Pancreas (tissue), 10 donors: ENCODE data around the gene ARHGAP8. TPM values are rescaled to one million over a fixed set of nuclear protein-coding genes. Genes with fewer than 3 reads are reported as not detected.

ENCODE experiments used
- ATAC-seq, 4 donors: fragments of 200-7000 bp; cut with Tn5 transposase; one replicate each; pipeline versions ENCODE4 v1.8.0 to v1.9.1; 2020; ENCODE audit warnings: mild to moderate bottlenecking in 4 of 4, moderate library complexity in 4 of 4
- DNase-seq, 6 donors: peaks; one replicate each; pipeline ENCODE4 v3.0.0-alpha.2; 2020
- FAIRE-seq: peaks from 2 replicates; lab custom pipeline; 2012; peaks lifted over from hg19 to GRCh38; lab: Jason Lieb, UNC
- H3K27ac ChIP-seq, 4 donors: fragments of 200-600 bp; sonication (generic); 1 replicate in 3 of 4; 2 replicates in 1 of 4; pipeline versions ENCODE4 v1.5.0 to v1.8.0; 2020
- H3K27me3 ChIP-seq, 4 donors: fragments of 200-600 bp; one replicate each; pipeline ENCODE4 v1.8.0; 2021
- H3K36me3 ChIP-seq, 3 donors: fragments of 200-600 bp; sonication (generic) in 1 of 3; one replicate each; pipeline versions ENCODE4 v1.5.0 to v1.8.0; 2020 to 2021
- H3K4me1 ChIP-seq, 3 donors: fragments of 200-600 bp; one replicate each; pipeline ENCODE4 v1.8.0; 2021
- H3K4me3 ChIP-seq, 4 donors: fragments of 200-600 bp; sonication (generic) in 2 of 4; one replicate each; pipeline versions ENCODE4 v1.5.0 to v1.8.0; 2020 to 2021
- H3K9me3 ChIP-seq, 4 donors: fragments of 200-600 bp; one replicate each; pipeline ENCODE4 v1.8.0; 2021
- CTCF ChIP-seq, 4 donors: fragments of 200-600 bp; sonication (generic) in 3 of 4; IDR thresholded peaks; one replicate each; pipeline versions ENCODE4 v1.5.0 to v1.8.0; 2021; ENCODE audit warnings: antibody characterized with exemption in 4 of 4
- WGBS, 2 donors: extraction: QIAGEN DNeasy Blood & Tissue Kit; methylation state at CpG; one replicate each; pipeline ENCODE4 v1.1.7; 2013; 5-methylcytosine and 5-hydroxymethylcytosine counted together
- intact Hi-C, 3 donors: fragments of 100-400 bp; cut with DNase I; formaldehyde crosslinking; loops; one replicate each; pipeline versions ENCODE4 v1.11.1 to v1.14.2; 2022
- polyA plus RNA-seq, 2 donors: library from polyadenylated mRNA; stranded (reverse); fragments of 200-250 nt; gene quantifications; one replicate each; pipeline ENCODE4 v1.2.3, GENCODE V29; 2013
- total RNA-seq, 6 donors: library from RNA; stranded (reverse); fragmentation: NEBNext Ultra II Directional in 4 of 6; extraction: Animal tissue kit (Norgen Biotek cat#: 25700) in 4 of 6; gene quantifications; one replicate each; pipeline versions ENCODE4 v1.2.1 to v1.2.4, GENCODE V29; 2021 to 2023
- donor health status: healthy with polysubstance abuse.
- donor health status: DM: no; HTN: no; CAD: no; lungs with moderate emphysema.
- donor health status: DM: no; HTN: no; CAD: no.
- donor health status: control.
- donor health status: control.
- donor health status: Bipolar disorder and iron deficiency.
- donor health status: DM: yes; HTN: yes; CAD: no.
- donor health status: DM: no; HTN: no; CAD: no.
- donor health status: DM: no; HTN: no; CAD: no.
- donor health status: DM: yes; HTN: yes; CAD: no.

ARHGAP8 gene
- total and polyA plus RNA-seq, 8 donors: 8.6 to 59.2 (median 15.1) TPM

- WGBS, 2 donors: 78 to 79% methylated on average over 7 of the region's 7 CpGs
- no peaks in the 10 kb centered on the region for H3K36me3 ChIP-seq
- DNase-seq: no peak
- no peak overlapping the region for H3K4me3 ChIP-seq
- no peak for ATAC-seq
- TF ChIP-seq CTCF (IDR thresholded peaks at IDR 0.05): no peak
- no peaks in the 10 kb centered on the region for H3K27me3 ChIP-seq
- peak overlapping the region in 1 of 4 donors; percentile 8 for H3K27ac ChIP-seq
- FAIRE-seq: no peak
- no peaks in the 10 kb centered on the region for H3K9me3 ChIP-seq
- peaks cover 15 to 20% (median 16%) of the 10 kb centered on the region in 3 donors for H3K4me1 ChIP-seq
- intact Hi-C loops: no loop called here
Measured at GRCh38 chr22:44748524-44748923, 3.9 kb upstream of the ARHGAP8 start.

GRCh38 chr22:44750481-44750880 lies 1.9 kb upstream of the ARHGAP8 start:
- Histone ChIP-seq H3K4me3 (no peak overlapping the region), H3K4me1 (peaks cover 24 to 32% (median 26%) of the 10 kb centered on the region in 3 donors), H3K36me3 (no peaks in the 10 kb centered on the region), H3K9me3 (no peaks in the 10 kb centered on the region), H3K27ac (no peak overlapping the region), H3K27me3 (no peaks in the 10 kb centered on the region)
- intact Hi-C loops: no loop called here
- DNase-seq: no peak
- ATAC-seq: no peak
- 41 to 70% methylated on average over 1 of the region's 1 CpG for WGBS, 2 donors
- TF ChIP-seq CTCF (IDR thresholded peaks at IDR 0.05): no peak
- FAIRE-seq: no peak

- no peak for TF ChIP-seq CTCF (IDR thresholded peaks at IDR 0.05)
- 24 to 30% methylated on average over 29 of the region's 29 CpGs for WGBS, 2 donors
- H3K9me3 ChIP-seq: no peaks in the 10 kb centered on the region
- no peaks in the 10 kb centered on the region for H3K36me3 ChIP-seq
- intact Hi-C loops: no loop called here
- no peaks in the 10 kb centered on the region for H3K27me3 ChIP-seq
- ATAC-seq (peak in 3 of 4 donors; percentile 10 to 26 (median 15)), DNase-seq (no peak), FAIRE-seq (no peak)
- H3K4me3 ChIP-seq: peak overlapping the region; percentile 10 to 72 (median 53)
- H3K4me1 ChIP-seq: peaks cover 10 to 19% (median 14%) of the 10 kb centered on the region in 3 donors
- peak overlapping the region in 3 of 4 donors; percentile 52 to 73 (median 67) for H3K27ac ChIP-seq
Measured at GRCh38 chr22:44753189-44754042, 1.0 kb downstream of the ARHGAP8 start.

GRCh38 chr22:44754998-44755397 lies 2.6 kb downstream of the ARHGAP8 start:
- TF ChIP-seq CTCF (IDR thresholded peaks at IDR 0.05): no peak
- Histone ChIP-seq H3K4me3 (no peak overlapping the region), H3K27me3 (no peaks in the 10 kb centered on the region)

DNA sequence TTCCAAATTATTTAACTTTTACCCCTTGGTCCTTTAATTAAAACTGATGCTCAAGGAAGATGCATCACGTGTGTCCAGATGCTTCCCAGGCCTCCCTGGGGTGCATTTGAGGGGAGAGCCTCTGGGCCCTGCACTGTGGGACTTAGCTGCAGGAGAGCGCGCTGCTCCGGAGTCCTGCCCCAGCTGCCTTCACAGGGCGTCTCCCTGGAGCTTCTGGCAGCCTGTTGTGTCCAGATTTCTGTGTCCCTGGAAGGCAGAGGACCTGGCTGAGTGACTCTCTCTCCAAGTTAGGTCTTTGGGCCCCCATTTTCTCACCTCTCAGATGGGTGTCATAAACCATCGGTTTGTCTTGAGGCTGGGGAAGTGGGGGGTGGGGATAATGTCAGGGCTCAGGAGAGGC lies 3.0 kb downstream of the ARHGAP8 start:
- FAIRE-seq: no peak
- Histone ChIP-seq H3K9me3 (no peaks in the 10 kb centered on the region), H3K36me3 (no peaks in the 10 kb centered on the region), H3K27me3 (no peaks in the 10 kb centered on the region), H3K4me1 (peaks cover 10 to 19% (median 14%) of the 10 kb centered on the region in 3 donors), H3K27ac (peak overlapping the region; percentile 39 to 84 (median 56)), H3K4me3 (no peak overlapping the region)
- ATAC-seq: peak in 1 of 4 donors; percentile 27
- TF ChIP-seq CTCF (IDR thresholded peaks at IDR 0.05): no peak
- WGBS, 2 donors: 54 to 56% methylated on average over 6 of the region's 6 CpGs
- intact Hi-C loops: no loop called here
- DNase-seq: no peak

More at GRCh38 chr22:44754998-44755397, 2.6 kb downstream of the ARHGAP8 start:
- DNase-seq (no peak), ATAC-seq (peak; percentile 21 to 28 (median 24)), FAIRE-seq (no peak)
- Histone ChIP-seq H3K27ac (peak overlapping the region in 3 of 4 donors; percentile 55 to 84 (median 57)), H3K9me3 (no peaks in the 10 kb centered on the region), H3K36me3 (no peaks in the 10 kb centered on the region), H3K4me1 (peaks cover 10 to 19% (median 14%) of the 10 kb centered on the region in 3 donors)
- 51 to 54% methylated on average over 7 of the region's 7 CpGs for WGBS, 2 donors
- intact Hi-C loops: no loop called here
